Fibroblast of pulmonary artery (primary cell): ENCODE data around the gene CD81.

Source experiments
- DNase-seq: peaks from one replicate; pipeline ENCODE4 v3.0.0-alpha.2; 2010; ENCODE audit warnings: low read depth
- H3K4me3 ChIP-seq: replicated peaks from 2 replicates; pipeline ENCODE4 v1.5.1; 2011; ENCODE audit warnings: low read depth, mild to moderate bottlenecking, control low read depth, low read length, moderate library complexity
- CTCF ChIP-seq: IDR thresholded peaks from 2 replicates; pipeline ENCODE4 v1.5.1; 2011; ENCODE audit warnings: mild to moderate bottlenecking, control low read depth, low read length, inconsistent platforms; ENCODE audit errors: missing control alignments

Gene CD81

GRCh38 chr11:2365571-2366210, 11.4 kb upstream of the CD81 start:
- no peak for DNase-seq
- H3K4me3 ChIP-seq = no peak overlapping the region

GRCh38 chr11:2366276-2366675, 10.8 kb upstream of the CD81 start:
- no peak for TF ChIP-seq CTCF

More at GRCh38 chr11:2365571-2366210, 11.4 kb upstream of the CD81 start:
- TF ChIP-seq CTCF = no peak

GRCh38 chr11:2366733-2367132, 10.4 kb upstream of the CD81 start:
- TF ChIP-seq CTCF = no peak
- H3K4me3 ChIP-seq = no peak overlapping the region
- no peak for DNase-seq

More at GRCh38 chr11:2366276-2366675, 10.8 kb upstream of the CD81 start:
- no peak overlapping the region for H3K4me3 ChIP-seq
- DNase-seq = no peak

GRCh38 chr11:2367266-2368160, 9.6 kb upstream of the CD81 start:
- no peak overlapping the region for H3K4me3 ChIP-seq
- DNase-seq = no peak
- TF ChIP-seq CTCF = no peak

- no peak overlapping the region for H3K4me3 ChIP-seq
- no peak for DNase-seq
- no peak for TF ChIP-seq CTCF
Measured at GRCh38 chr11:2368178-2368850, 8.8 kb upstream of the CD81 start.

- TF ChIP-seq CTCF = no peak
- DNase-seq = no peak
- no peak overlapping the region for H3K4me3 ChIP-seq
Measured at GRCh38 chr11:2368851-2369180, 8.3 kb upstream of the CD81 start.
